Uterus (tissue), 4 donors: ENCODE measurements around the gene ELF4. TPM values are rescaled to one million over a fixed set of nuclear protein-coding genes. Genes with fewer than 3 reads are reported as not detected.

ENCODE experiments used
- DNase-seq, 2 donors: peaks; one replicate each; pipeline ENCODE4 v3.0.0-alpha.2; 2019 to 2020
- H3K27ac ChIP-seq, 2 donors: fragments of 200-600 bp; sonication (generic); 1 replicate in 1 of 2; 2 replicates in 1 of 2; pipeline ENCODE4 v1.5.1; 2016 to 2018
- H3K27me3 ChIP-seq, 2 donors: fragments of 200-600 bp; sonication (generic); one replicate each; pipeline ENCODE4 v1.5.1; 2018 to 2019; ENCODE audit warnings: control low read depth in 1 of 2
- H3K36me3 ChIP-seq, 2 donors: fragments of 200-600 bp; sonication (generic); one replicate each; pipeline ENCODE4 v1.5.1; 2019; ENCODE audit warnings: control low read depth in 1 of 2
- H3K4me1 ChIP-seq, 2 donors: fragments of 200-600 bp; sonication (generic); one replicate each; pipeline ENCODE4 v1.5.1; 2018 to 2019; ENCODE audit warnings: control low read depth in 1 of 2
- H3K4me3 ChIP-seq, 2 donors: fragments of 200-600 bp; sonication (generic); 1 replicate in 1 of 2; 2 replicates in 1 of 2; pipeline ENCODE4 v1.5.1; 2018 to 2019; ENCODE audit warnings: mild to moderate bottlenecking in 1 of 2
- H3K9me3 ChIP-seq, 2 donors: fragments of 200-600 bp; sonication (generic); one replicate each; pipeline ENCODE4 v1.5.1; 2019; ENCODE audit warnings: control low read depth in 1 of 2
- CTCF ChIP-seq, 4 experiments: fragments of 200-600 bp in 2 of 4; fragments of 450-650 bp in 2 of 4; sonication (generic) in 2 of 4; IDR thresholded peaks; one replicate each; pipeline ENCODE4 v1.5.1; 2016 to 2019; ENCODE audit warnings: antibody characterized with exemption in 4 of 4, mild to moderate bottlenecking in 2 of 4, moderate library complexity in 1 of 4
- POLR2A ChIP-seq, 2 donors: fragments of 450-650 bp; IDR thresholded peaks; one replicate each; pipeline ENCODE4 v1.6.1; 2016; ENCODE audit warnings: antibody characterized with exemption in 2 of 2, mild to moderate bottlenecking in 1 of 2, moderate library complexity in 1 of 2
- intact Hi-C: fragments of 100-400 bp; cut with DNase I; formaldehyde crosslinking; loops from one replicate; pipeline ENCODE4 v1.15.1; 2023; ENCODE audit warnings: low total_unique reads
- total RNA-seq, 4 donors: library from RNA; depleted of rRNA in 3 of 4; stranded (reverse); fragments of >200 nt in 3 of 4; gene quantifications; one replicate each; pipeline versions ENCODE4 v1.1.0 to v1.2.4, GENCODE V29; 2014 to 2023
- donor health status: DM: yes; HTN: yes; CAD: no.

The ELF4 gene
- total RNA-seq, 4 donors from 2014 or later, result 4.6 to 22.3 (median 11.8) TPM

- DNase-seq, result no peak
- Histone ChIP-seq H3K27ac (no peak overlapping the region), H3K27me3 (no peaks in the 10 kb centered on the region), H3K9me3 (no peaks in the 10 kb centered on the region), H3K4me1 (no peaks in the 10 kb centered on the region), H3K36me3 (no peaks in the 10 kb centered on the region), H3K4me3 (no peak overlapping the region)
- intact Hi-C loops, result no loop called here
- no peak for TF ChIP-seq CTCF (IDR thresholded peaks at IDR 0.05)
- TF ChIP-seq POLR2A (IDR thresholded peaks at IDR 0.05), result no peak
Measured at GRCh38 chrX:130048686-130049222, 61.5 kb downstream of the ELF4 start.

GRCh38 chrX:130047416-130047815 is 62.9 kb downstream of the ELF4 start:
- H3K27ac ChIP-seq, result no peak overlapping the region
- no peak for DNase-seq
- H3K4me1 ChIP-seq, result no peaks in the 10 kb centered on the region
- no peaks in the 10 kb centered on the region for H3K9me3 ChIP-seq
- TF ChIP-seq CTCF (IDR thresholded peaks at IDR 0.05), result no peak
- intact Hi-C loops, result no loop called here
- no peaks in the 10 kb centered on the region for H3K36me3 ChIP-seq
- H3K4me3 ChIP-seq, result no peak overlapping the region
- H3K27me3 ChIP-seq, result no peaks in the 10 kb centered on the region

GRCh38 chrX:130039847-130040246 is 70.5 kb downstream of the ELF4 start:
- no peak overlapping the region for H3K27ac ChIP-seq
- H3K4me1 ChIP-seq, result no peaks in the 10 kb centered on the region
- H3K27me3 ChIP-seq, result no peaks in the 10 kb centered on the region
- no peaks in the 10 kb centered on the region for H3K36me3 ChIP-seq
- no peaks in the 10 kb centered on the region for H3K9me3 ChIP-seq
- no peak for TF ChIP-seq CTCF (IDR thresholded peaks at IDR 0.05)
- TF ChIP-seq POLR2A (IDR thresholded peaks at IDR 0.05), result no peak
- DNase-seq, result no peak
- no peak overlapping the region for H3K4me3 ChIP-seq
- intact Hi-C loops, result no loop called here

DNA sequence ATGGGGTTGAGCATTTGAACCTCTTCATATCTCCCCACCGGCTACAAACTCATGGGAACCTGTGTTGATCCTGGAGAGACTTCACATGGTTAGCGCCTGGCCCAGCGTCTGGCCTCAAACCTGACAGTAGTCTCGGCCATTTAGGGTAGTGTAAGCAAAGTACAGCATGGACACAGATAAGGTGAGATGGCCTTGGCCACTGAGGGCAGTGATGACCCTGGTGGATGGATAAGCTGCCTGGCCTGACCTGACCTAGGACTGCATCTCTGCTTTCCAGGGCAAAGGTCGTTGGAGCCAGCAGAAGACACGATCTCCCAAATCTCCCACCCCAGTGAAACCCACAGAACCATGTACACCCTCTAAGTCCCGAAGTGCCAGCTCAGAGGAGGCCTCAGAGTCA is 76.1 kb downstream of the ELF4 start:
- DNase-seq, result no peak
- no peak overlapping the region for H3K4me3 ChIP-seq

GRCh38 chrX:130032552-130032951 is 77.7 kb downstream of the ELF4 start:
- H3K4me1 ChIP-seq, result no peaks in the 10 kb centered on the region
- H3K27ac ChIP-seq, result no peak overlapping the region
- H3K4me3 ChIP-seq, result no peak overlapping the region
- TF ChIP-seq POLR2A (IDR thresholded peaks at IDR 0.05) (no peak), CTCF (IDR thresholded peaks at IDR 0.05) (no peak)
- intact Hi-C loops, result no loop called here
- H3K36me3 ChIP-seq, result no peaks in the 10 kb centered on the region
- no peaks in the 10 kb centered on the region for H3K27me3 ChIP-seq
- no peaks in the 10 kb centered on the region for H3K9me3 ChIP-seq
- no peak for DNase-seq

More for the DNA sequence above, 76.1 kb downstream of the ELF4 start:
- intact Hi-C loops, result no loop called here
- TF ChIP-seq CTCF (IDR thresholded peaks at IDR 0.05) (no peak), POLR2A (IDR thresholded peaks at IDR 0.05) (no peak)
- H3K4me1 ChIP-seq, result no peaks in the 10 kb centered on the region
- H3K36me3 ChIP-seq, result no peaks in the 10 kb centered on the region
- H3K27ac ChIP-seq, result no peak overlapping the region
- H3K27me3 ChIP-seq, result no peaks in the 10 kb centered on the region
- no peaks in the 10 kb centered on the region for H3K9me3 ChIP-seq
